GM19438 (cell line): ENCODE measurements around the gene NPIPA8.
"Not testable (repeated sequence)": the region's sequence is repeated elsewhere in the genome, so short reads cannot be mapped to it uniquely, and the experiment has no call there.

Experiments
- ATAC-seq: cut with Tn5 transposase; IDR thresholded peaks from one replicate; pipeline ENCODE4 v1.9.1; 2021; ENCODE audit warnings: low read depth; ENCODE audit not compliant: unreplicated experiment

The NPIPA8 gene

GRCh38 chr16:18286342-18286741 lies 50.2 kb downstream of the NPIPA8 start:
- ATAC-seq: not testable (repeated sequence)

- ATAC-seq: not testable (repeated sequence)
These were observed 56.2 kb downstream of the NPIPA8 start for GRCh38 chr16:18280319-18280718.

GRCh38 chr16:18276756-18277155 lies 59.8 kb downstream of the NPIPA8 start:
- ATAC-seq: not testable (repeated sequence)

GRCh38 chr16:18270171-18270570 lies 66.4 kb downstream of the NPIPA8 start:
- not testable (repeated sequence) for ATAC-seq
